ENCODE measurements around the gene METTL26.
"Not testable (repeated sequence)": the region's sequence is repeated elsewhere in the genome, so short reads cannot be mapped to it uniquely, and the experiment has no call there.

METTL26 gene

DNA sequence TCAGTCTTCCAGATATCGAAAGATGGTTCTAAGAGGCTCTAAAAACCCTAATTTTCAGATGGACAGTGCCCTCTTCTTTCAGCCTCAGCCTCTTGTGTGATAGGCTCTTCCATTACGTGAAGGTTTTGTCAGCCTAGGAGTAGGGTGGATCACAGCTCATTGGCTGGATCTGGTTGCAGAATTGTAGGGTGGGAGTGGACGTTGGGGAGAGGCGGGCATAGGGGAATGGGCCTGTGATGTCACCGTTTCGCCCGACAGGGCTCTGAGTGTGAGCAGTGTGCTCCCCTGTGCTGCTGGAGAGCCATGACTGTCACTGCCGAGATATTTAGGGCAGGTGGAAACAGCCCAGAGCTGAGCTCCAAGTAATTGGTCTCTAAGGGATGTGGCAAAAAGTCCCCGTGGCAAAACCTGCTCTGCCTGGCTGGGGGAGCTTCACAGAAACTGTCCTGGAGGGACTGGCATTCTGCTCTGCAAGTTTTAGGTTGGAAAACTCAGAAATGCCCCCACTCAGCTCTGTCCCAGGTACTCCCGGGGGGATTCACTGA, 11.5 kb downstream of the METTL26 start:
- no peak for DNase-seq

DNA sequence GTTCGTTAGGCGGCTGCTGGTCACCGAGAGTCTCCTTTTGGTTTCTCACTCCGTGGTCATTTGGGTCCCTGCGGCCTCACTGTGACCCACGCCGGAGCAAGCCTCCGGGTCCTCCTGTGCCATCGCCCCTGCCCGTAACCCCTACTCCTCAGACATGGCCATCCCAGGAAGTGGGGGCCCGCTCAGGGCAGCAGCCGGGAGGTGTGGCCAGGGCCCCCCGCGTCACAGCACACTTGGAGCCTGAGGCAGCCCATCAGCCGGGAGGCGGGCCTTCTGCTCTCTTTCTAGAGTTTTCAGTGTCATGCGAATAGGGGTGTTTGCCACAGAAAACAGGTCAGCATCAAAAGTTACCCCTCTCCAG, 13.2 kb downstream of the METTL26 start:
- DNase-seq: no peak

DNA sequence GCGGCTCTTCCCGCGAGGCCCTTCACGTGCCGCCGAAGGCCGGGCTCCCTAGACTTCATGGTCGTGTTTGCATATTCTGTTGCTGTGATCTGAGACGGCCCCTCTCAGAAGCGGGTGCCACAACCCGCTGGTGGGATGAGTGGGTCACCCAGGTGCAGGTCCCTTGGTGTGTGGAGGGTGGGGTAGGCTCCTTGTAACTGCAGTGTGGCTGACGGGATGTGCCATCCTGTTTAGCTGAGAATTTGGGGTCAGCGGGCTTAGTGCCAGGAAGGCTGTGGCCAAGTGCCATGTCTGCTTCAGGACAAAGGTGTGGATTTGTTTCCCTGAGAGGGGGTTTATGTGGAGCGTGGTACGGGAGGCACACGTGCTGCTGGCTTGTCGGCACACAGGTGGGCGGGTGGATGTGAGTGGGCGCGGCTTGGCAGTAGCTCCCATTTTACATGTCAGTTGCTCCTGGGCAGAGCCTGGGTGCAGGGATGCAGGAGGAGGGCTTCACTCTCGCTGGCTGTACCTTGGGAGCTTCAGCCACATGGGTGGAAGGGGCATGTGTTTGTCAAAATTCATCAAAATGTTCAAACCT, 14.5 kb downstream of the METTL26 start:
- DNase-seq: no peak

DNA sequence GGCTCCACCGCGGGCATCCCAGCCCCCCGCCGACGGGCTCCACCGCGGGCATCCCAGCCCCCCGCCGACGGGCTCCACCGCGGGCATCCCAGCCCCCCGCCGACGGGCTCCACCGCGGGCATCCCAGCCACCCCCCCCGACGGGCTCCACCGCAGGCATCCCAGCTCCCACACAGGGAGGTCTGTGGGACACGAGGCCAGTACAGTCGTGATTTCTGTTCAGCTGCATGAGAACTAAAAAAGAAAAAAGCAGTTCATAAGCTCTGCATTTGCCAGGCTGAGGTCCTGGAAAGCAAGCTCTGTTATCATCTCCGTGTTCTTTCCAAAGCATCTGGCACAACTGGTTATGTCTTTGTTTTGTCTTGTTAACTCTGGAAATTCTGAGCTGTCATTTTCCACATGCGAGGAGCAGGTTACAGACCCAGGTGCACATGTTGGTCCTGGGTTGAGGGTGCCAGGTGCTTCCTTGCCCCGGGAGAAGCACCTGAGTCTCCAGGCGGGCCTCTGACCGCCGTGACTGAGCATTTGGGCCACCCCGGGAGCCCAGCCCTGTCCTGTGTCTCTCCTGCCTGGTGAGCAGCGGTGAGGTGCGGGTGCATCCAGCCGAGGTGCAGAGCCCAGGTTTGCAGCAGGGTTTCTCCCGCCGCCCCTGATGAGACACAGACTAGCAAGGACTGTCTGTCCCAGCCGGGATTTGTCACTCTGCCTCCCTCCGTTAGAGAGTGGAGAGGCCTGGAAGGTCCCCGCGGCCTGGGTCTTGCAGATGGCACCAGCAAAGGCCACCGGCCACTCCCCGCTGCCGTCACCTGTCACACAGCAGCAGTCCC, 15.2 kb downstream of the METTL26 start:
- no peak for DNase-seq

DNA sequence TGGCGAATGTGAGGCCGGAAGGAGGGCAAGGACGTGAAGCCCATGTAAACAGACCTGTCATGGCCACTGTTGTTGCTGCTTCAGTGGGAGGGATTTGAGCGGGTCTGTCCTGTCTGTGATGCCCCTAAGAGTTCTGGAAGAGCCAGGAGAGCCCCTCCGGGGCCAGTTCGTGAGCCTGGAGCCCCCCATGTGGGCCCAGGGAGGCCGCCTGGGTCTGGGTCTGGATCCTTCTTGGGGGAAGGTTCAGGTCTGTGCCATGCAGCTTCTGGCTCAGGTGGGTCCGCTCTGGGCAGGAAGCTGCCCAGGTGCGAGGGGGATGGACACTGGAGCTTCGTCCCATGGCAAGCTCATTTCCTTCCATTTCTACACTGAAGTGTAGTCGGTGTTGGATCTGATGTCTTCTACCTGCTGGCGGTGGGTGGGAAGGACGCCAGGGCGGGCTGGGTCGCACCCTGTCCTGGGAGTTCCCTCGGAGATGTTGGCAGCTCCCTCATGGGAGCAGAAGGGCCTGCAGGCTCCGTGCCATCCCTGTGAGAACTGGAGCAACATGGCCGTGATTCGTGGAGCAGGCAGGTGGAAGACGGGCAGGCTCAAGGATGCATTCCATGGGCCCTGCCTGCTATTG, 16.5 kb downstream of the METTL26 start:
- no peak for DNase-seq

DNA sequence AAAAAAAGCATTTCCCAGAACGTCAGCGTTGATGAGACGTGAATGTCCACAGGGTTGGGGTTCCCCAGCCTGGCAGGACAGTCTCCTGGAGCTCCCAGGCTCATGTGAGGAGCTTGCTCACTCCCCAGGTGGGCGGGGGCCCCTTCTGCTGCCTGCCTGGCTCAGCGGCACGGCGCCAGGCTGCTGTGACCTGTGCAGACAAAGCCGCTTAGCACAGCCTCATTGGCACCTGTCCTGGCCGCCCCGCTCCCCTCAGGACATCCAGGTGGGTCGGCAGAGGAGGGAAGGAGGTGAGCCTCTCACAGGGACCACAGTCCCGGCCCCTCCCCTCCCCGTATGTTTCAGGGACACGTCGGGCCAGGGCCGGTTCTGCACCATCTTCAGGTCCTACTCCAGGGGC, 18.2 kb downstream of the METTL26 start:
- no peak for DNase-seq

DNA sequence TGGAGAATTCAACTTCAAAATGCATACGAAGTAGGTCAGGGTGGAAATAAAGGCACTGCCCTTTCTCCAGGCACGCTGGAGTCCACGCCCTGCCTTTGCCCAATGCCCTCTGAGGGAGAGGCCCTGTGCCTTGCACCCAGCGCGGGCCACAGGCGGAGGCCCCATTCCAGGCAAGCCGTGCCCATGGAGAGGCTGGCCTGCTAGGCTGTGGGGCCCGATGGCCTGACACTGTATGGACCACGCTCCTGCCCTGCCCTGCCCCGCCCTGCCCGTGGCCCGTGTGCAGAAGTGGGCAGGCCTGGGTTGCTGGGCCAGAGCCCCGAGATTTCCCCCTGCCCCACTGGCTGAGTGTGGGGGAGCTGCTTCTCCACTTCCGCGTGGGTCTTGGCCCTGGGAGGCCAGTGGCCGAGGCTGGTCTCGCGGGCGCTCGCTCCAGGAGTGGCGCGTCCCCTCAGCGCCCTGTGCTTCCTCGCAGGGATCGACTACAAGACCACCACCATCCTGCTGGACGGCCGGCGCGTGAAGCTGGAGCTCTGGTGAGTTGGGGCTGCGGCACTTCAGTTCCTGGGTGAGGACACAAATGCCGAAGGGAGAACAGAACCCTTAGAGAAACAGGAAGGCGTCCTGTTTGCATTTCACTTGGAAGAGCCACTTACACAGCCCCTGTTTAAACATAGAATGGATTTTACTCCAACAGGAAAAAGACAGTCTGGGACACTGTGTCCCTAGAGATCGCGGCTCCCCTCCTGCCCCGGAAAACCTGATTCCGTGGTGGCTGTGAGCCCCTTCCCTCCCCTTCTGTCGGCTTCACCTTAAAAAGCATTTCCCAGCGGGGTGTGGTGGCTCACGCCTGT, 19.1 kb downstream of the METTL26 start:
- no peak for DNase-seq

DNA sequence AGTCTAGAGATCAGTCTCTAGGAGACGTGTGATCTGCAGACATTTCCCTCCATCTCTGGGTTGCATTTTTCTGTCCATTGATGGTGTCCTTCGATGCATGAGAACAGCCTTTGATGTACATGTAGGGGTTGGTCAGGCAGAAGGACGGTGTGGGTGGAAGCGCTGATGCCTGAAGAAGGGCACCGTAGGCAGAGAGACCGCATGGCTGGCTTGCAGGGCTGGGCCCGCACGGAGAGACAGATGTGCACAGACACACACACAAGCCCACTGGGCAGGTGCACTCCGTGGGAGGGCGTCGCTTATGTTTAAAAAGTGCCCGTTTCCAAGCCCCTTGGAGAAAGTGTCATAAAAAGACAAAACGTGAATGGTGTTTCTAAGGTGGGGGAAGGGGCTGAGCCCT, 21.0 kb downstream of the METTL26 start:
- no peak for DNase-seq

DNA sequence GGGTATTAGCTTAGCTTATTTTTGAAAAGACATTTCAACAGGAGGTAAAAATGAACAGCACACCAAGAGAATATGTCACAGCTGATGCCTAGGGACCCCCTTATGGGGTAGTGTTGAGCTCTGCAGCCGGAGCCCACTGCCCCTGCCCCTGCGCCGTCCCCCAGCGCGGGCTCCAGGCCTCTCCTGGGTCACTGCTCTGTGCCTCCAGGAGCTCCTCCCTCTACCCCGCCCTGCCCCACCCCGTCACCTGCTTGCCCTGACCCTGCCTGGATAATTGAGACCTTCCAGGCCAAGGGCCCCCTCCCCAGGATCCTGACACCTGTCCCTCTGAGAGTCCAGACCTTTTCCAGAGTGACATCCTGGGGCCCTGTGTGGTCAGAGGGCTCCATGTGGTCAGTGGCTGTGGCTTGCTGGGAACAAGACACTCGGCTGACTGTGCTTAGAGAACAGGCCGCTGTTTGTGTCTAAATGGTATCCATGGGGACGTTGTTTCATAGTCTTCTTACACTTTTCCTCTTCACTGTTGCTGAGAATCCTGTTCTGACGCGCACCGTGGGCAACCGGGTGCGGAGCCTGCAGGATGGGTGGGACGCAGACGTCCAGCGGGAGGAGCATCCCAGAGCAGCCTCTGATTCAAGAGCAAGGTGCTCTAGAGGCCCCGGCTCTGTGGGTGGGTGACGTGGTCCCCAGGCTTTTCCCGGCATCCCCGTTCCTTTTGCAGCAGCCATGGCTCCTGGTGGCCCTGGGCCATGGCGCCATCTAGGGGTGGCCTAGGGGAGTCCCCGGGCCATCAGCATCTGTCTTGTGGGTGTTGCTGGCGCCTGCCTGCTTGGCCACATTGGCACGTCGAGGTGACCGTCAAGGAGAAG, 25.4 kb downstream of the METTL26 start:
- DNase-seq: peak; percentile 58

DNA sequence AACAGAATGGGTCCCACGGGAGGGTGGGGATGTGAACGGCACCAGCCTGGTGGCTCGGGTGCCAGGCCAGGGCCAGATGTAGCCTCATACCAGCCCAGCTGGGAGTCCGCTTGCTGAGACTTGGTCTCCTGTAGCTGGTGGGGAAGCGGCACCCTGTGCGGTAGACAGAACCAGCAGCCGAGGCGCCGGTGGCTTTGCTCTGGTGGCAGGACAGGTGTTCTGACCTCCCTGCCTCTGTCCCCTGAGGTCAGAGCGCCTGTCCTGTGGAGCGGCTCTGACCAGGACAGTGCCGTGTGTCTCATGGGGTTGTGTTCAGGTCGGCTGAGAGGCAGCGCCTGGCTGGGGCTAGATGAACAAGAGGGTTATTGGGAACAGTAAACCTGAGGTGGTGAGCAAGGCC, 26.1 kb downstream of the METTL26 start:
- DNase-seq: no peak

DNA sequence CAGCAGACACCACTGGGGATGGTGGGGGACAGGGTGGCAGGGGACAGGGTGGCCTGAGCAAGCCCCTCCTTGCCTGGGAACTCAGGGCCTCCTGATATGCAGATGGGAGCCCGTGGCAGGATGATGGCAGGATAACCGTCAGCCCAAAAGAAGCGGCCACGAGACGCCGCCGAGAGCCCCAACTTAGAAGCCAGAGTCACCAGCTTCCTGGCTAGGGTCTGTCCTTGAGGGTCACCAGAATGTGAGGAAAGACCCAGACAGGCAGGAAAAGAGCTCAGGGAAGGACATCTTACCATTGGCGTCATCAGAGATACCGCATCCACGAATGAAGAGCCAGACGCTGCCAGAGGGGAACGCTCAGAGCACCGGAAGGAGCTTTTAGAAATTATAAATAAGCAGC, 26.8 kb downstream of the METTL26 start:
- DNase-seq: no peak

DNA sequence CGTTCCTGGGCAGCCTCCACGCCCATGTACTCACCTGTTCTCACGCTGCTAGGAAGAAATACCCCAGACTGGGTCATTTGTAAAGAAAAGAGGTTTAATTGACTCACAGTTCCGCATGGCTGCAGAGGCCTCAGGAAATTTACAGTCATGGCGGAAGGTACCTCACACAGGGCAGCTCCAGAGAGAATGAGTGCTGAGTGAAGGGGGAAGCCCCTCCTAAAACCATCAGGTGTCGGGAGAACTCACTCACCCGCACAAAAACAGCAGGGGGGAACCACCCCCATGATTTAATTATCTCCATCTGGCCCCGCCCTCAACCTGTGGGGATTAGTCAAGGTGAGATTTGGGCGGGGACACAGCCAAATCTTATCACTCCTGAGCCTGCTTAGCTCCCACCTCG, 28.1 kb downstream of the METTL26 start:
- no peak for DNase-seq

DNA sequence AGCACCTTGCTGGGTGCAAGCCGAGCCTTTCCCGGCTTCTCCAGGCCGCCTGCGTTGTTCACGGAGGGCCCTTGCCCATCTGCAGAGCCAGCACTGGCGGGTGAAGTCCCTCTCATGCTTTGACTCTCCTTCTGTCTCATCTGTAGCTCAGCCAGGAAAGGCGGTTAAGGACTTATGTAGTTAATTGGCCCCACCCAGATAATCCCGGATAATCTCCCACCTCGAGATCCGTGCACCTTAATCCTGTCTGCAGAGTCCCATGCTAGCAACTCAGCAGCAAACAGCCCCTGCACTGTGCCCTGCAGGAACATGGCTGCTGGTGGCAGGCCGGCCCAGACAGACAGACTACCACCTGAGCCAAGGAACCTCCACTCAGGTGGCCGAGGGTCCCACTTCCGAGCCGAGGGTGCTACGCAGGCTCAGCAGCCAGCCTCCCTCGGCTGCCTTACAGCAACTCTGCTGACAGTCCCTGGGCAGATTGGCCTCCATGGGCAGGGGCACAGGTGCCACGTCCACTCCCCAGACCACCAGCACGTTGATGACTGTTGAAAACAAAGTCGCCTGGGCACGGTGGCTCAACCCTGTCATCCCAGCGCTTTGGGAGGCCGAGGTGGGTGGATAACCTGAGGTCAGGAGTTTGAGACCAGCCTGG, 29.3 kb downstream of the METTL26 start:
- no peak for DNase-seq

DNA sequence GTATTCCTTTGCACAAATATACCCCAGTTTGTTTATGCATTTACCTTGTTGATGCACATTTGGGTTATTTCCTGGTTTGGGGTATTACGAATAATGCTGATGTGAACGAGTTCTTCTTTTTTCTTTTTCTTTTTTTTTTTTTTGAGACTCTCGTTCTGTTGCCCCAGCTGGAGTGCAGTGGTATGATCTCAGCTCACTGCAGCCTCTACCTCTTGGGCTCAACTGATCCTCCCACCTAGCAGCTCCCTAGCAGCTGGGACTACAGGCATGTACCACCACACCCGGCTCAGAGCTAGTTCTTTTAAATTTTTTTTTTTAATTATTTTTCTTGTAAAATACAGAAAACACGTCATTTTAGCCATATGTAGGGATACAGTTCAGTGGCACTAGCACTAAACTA, 32.2 kb downstream of the METTL26 start:
- no peak for DNase-seq

DNA sequence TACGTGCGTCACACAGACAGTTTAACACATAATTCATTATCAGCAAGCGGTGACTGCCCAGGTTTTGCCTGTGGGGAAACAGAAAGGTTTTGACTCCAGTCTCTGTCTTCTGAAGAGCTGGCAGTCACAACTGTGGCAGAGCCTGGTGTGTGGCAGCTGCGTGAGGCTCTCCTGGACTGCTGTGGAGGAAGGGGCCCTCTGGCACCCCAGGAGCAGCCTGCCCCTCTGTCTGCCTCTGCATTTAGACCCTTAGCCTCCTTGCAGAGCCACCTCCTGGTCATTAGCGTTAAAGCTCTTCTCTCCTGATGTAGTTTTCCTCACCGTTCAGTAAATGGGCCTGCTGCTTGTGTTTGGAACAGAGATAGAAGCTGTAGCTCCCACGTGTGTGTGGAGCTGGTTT, 35.3 kb downstream of the METTL26 start:
- DNase-seq: no peak

DNA sequence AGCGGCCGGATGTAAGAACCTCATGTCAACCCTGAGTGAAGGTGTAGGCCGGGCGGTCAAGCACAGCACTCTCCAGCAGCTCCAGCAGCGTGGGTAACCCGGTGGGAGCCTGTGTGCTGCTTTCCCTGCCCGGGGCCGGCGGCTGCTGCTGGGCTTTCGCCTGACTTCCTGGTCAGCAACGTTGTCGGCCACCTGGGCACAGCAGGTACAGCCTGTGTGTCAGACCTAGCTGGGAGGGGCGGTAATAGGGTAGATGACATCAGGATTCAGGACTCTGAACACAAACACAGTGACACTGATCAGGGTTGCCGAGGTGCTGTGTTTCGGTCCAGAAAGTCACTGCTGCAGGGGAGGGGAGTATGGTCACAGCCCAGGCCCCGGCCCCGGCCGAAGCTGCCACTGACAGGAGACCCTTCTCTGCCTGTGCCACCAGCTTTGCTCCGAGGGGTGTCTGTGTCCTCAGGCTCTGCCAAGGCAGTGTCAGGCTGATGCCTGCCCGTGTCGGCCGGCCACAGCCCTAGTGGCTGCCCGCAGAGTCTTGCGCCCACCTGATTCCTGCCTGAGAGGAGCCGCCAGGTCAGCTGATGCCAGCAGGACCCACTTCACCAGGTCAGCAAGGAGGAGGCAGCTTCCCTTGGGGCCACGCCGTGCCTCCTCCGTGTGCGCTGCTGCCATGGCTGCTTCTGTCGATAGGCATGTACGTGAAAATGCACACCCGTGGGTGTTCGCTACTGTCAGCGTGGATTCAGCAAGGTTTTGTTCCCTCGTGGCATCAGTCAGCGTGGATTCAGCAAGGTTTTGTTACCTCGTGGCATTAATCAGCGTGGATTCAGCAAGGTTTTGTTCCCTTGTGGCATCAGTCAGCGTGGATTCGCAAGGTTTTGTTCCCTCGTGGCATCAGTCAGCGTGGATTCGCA, 37.0 kb downstream of the METTL26 start:
- DNase-seq: no peak

DNA sequence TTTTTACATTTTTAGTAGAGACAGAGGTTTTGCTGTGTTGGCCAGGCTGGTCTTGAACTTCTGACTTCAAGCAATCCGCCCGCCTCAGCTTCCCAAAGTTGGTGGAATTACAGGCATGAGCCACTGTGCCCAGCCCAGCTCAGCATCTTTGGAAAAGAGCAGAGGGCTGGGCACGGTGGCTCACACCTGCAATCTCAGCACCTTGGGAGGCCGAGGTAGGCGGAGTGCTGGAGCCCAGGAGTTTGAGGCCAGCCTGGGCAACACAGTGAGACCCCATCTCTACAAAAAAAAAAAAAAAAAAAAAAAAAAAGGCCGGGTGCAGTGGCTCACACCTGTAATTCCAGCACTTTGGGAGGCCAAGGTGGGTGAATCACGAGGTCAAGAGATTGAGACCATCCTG, 38.5 kb downstream of the METTL26 start:
- not testable (repeated sequence) for DNase-seq

DNA sequence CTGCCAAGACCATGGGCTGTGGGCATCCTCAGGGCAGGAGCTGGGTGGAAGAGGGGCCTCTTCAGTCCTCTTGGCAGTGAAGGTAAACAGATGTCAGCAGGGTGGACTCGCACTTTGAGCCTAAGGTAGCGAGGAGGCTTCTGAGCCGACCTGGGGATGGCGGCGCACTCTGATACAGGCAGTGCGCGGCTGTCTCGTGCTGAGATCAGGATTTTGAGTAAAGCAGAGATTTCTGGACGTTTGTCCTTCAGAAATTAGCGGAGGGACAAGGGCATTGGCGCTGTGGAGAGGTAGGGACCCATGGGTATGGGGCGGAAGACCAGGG, 39.4 kb downstream of the METTL26 start:
- no peak for DNase-seq

DNA sequence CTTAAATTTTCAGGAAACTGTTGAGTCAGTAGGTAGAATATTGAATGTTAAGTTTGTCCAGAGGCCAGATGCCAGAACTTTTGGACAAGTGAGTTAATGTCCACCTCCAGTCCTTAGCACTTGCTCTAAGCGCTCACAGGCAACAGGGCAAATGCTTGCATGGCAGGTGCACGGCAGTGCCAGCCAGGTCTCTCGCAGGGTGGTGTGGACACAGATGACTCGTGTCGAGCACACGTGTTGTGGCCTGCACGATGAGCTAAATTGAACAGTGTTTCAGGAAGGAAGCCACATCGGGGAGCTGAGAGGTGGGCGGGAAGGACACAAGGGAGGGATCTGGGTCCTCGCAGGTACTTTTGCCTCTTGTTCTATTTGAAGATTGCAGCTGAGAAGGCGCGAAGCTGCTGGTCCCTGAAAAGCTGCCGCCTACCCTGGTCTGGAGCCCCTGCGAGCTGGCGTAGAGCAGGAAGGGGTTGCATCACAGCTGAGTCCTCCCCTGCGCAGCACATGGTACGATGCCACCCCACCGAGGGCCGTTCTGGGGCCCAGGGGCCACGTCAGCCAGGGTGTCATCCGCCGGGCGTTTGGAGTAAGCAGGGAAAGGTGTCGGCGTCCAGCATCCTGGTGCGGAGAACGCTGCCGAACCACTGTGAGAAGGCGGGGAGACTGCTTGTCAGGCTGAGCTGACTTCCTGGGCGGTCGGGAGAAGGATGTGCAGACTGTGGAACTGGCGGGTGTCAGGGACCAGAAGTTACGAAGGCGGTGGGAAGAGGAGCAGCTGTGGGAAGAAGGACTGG, 40.0 kb downstream of the METTL26 start:
- no peak for DNase-seq

DNA sequence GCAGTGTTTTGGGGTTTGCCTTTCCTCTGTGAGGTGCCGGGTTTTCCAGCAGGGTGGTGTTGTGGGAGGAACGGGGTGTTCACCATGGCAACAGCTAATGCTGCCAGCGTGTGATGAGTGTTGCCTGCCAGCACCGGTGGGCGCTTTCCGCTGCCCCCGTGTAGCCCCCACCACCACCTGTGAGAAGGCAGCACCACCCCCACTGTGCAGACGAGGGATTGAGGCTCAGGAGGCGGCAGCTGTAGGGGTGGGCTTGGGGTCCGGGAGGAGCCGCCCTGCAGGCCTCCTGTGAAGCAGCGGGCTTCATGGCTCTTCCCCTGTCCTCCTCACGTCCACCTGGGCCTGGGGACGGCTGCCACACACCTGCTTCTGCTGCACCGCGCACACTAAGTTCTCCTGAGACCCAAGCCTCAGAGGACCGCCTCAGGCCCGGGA, 41.0 kb downstream of the METTL26 start:
- DNase-seq: no peak
